Urinary bladder (tissue), 4 donors: ENCODE results near the gene RFX4. TPM values are rescaled to one million over a fixed set of nuclear protein-coding genes. Genes with fewer than 3 reads are reported as not detected.

Experiments used
- DNase-seq: peaks from one replicate; pipeline ENCODE4 v3.0.0-alpha.2; 2015; ENCODE audit errors: extremely low spot score
- H3K27ac ChIP-seq: one replicate; pipeline ENCODE4 v1.5.1; 2013; ENCODE audit warnings: low read depth, mild to moderate bottlenecking, moderate library complexity
- H3K36me3 ChIP-seq: one replicate; pipeline ENCODE4 v1.6.1; 2013; ENCODE audit warnings: mild to moderate bottlenecking, moderate library complexity; ENCODE audit not compliant: insufficient read depth
- H3K4me1 ChIP-seq: one replicate; pipeline ENCODE4 v1.6.1; 2013; ENCODE audit warnings: mild to moderate bottlenecking, moderate library complexity; ENCODE audit not compliant: insufficient read depth
- H3K4me3 ChIP-seq: one replicate; pipeline ENCODE4 v1.5.1; 2013; ENCODE audit warnings: low read depth, low read length
- WGBS: extraction: QIAGEN DNeasy Blood & Tissue Kit; methylation state at CpG from one replicate; pipeline ENCODE4 v1.1.7; 2013; 5-methylcytosine and 5-hydroxymethylcytosine counted together
- polyA plus RNA-seq: library from polyadenylated mRNA; stranded (reverse); fragments of 200-250 nt; gene quantifications from one replicate; pipeline ENCODE4 v1.2.3, GENCODE V29; 2013
- total RNA-seq: library from RNA; depleted of rRNA; stranded (reverse); fragments of >200 nt; gene quantifications from one replicate; pipeline ENCODE4 v1.2.3, GENCODE V29; 2014
- donor health status: healthy with polysubstance abuse.
- donor health status: healthy.

The RFX4 gene
- total and polyA plus RNA-seq, 2 donors = not detected

DNA sequence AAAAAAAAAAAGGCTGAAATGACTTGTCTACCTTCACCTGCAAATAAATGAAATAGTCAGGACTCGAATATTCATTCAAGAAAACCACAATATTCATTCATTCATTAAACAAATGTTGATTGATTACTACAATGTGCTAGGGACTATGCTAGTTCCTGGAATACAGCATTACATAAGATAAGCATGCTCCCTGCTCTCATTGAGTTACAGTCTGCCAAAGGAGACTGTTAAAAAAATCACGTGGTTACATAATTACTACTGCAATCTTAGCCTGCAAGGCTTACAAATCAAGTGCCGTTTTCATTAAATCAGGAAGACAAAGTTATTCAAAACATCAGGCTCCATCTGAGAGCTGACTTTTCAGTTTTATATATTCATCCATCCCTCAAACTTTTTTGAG is 121.3 kb downstream of the RFX4 start:
- DNase-seq = no peak
- no peaks in the 10 kb centered on the region for H3K36me3 ChIP-seq
- no peak overlapping the region for H3K4me3 ChIP-seq
- H3K27ac ChIP-seq = no peak overlapping the region
- 44% methylated on average over 3 of the region's 3 CpGs for WGBS
- H3K4me1 ChIP-seq = no peaks in the 10 kb centered on the region

DNA sequence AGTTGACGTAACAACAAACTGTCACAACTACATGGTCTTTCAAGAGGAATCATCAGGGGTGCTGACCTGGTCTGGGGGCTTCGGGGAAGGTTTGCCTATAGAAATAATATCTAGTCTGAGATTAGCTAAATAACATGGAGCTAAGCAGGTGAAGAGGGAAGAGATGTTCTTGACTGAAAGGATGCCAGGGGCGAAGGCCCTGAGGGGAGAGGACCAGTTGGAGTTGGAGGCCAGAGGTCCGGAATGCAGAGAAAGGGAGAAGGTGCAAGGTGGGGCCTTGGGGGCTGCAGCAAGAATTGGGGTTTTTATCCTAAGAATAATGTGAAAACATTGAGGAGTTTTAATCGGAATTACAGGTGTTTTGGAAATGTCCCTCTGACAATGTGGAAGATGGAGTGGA is 123.2 kb downstream of the RFX4 start:
- 92% methylated on average over 5 of the region's 5 CpGs for WGBS
- DNase-seq = no peak
- Histone ChIP-seq H3K4me3 (no peak overlapping the region), H3K27ac (no peak overlapping the region), H3K36me3 (no peaks in the 10 kb centered on the region), H3K4me1 (no peaks in the 10 kb centered on the region)

DNA sequence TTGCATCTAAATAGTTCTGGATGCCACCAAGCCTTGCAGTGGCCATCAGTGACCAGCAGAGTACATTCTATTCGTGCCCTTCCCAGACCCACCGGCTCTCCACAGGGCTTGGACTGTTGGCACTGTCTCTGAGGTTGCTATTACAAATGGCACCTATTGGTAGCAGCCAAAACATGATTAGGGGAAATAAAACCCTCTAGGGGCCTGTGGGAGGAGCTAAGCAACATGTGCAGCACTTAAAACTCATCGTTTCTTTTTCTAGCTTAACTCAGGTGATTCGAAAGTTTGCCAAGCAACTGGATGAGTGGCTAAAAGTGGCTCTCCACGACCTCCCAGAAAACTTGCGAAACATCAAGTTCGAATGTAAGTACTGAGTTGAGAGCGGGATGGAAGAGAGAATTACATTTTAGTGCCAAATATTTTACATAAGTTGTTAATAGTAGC is 126.3 kb downstream of the RFX4 start:
- Histone ChIP-seq H3K4me3 (no peak overlapping the region), H3K4me1 (no peaks in the 10 kb centered on the region), H3K27ac (no peak overlapping the region), H3K36me3 (no peaks in the 10 kb centered on the region)
- WGBS = 83% methylated on average over 8 of the region's 8 CpGs
- no peak for DNase-seq

DNA sequence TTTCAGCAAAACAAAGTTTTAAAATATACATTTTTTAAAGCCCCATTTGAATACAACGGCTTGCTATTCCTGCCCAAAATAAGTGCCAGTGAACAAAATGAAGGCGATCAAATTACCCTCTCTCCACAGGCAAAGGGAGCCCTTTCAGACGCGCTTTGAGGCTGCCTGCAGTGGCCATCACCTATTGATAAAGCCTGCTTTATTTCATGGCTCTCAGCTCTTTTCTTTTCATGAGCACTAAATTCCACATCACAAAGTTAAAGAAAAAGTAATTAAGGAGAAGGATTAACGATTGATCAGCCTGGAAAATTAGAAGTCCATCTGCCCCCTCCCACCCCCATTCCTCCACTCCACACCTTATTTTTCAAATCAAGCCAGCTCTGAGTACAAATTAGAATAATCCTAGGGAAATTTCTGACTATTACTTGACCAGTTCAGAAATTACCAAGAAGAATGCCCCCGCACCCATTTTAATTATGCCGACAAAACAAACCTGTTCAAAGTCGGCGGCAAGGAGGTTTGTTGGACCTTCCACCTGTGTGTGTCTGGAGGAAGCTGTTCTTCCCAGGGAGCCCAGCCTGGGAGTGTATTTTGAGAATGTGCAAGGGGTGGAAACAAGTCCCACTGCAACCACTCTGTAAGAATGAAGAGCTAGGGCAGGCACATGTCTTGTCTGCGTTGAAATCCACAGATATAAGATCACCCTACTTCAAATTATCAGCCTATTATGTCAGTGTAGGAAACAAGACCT is 127.5 kb downstream of the RFX4 start:
- no peaks in the 10 kb centered on the region for H3K4me1 ChIP-seq
- no peak overlapping the region for H3K4me3 ChIP-seq
- 57% methylated on average over 10 of the region's 10 CpGs for WGBS
- no peak overlapping the region for H3K27ac ChIP-seq
- no peaks in the 10 kb centered on the region for H3K36me3 ChIP-seq
- no peak for DNase-seq

DNA sequence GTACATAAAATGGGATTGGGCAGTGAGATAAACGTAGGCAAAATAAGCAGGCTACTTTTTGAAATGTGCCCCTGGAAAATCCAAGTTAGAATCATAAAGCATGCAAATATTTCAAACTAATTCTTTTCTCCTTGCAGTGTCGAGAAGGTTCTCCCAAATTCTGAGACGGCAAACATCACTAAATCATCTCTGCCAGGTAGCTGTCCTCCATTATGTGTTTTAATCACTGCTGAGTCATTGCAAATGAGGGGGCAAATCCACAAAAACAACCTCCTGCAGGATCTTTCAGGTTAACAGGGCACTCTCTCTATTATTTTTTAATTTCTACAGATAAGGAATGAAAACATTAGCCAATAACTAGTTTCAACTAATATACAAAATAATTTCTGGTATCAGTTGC is 128.5 kb downstream of the RFX4 start:
- H3K36me3 ChIP-seq = no peaks in the 10 kb centered on the region
- no peaks in the 10 kb centered on the region for H3K4me1 ChIP-seq

DNA sequence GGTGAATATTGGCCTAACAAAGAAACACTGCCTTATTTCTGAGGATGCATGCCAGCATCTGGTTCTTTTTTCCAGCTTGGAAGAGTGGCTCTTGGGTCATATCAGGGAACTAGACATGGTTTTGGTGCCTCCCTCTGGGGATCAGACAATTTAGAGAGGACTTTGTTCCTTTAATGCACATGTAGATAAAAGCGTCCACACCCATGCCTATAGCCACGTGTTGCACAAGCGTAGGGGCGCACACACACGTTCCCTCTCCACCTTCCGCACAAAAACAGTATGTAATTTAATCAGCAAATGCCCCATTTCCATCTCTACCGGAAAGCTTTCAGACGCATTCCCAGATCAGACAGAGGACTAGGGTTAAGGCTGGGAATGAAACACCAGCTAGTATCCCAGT is 130.0 kb downstream of the RFX4 start:
- no peak overlapping the region for H3K27ac ChIP-seq
- no peak overlapping the region for H3K4me3 ChIP-seq
- DNase-seq = no peak
- WGBS = 93% methylated on average over 8 of the region's 8 CpGs
- no peaks in the 10 kb centered on the region for H3K4me1 ChIP-seq
- H3K36me3 ChIP-seq = no peaks in the 10 kb centered on the region

More for the DNA sequence above, 128.5 kb downstream of the RFX4 start:
- H3K27ac ChIP-seq = no peak overlapping the region
- DNase-seq = no peak
- WGBS = 69% methylated on average over 3 of the region's 3 CpGs
- H3K4me3 ChIP-seq = no peak overlapping the region

DNA sequence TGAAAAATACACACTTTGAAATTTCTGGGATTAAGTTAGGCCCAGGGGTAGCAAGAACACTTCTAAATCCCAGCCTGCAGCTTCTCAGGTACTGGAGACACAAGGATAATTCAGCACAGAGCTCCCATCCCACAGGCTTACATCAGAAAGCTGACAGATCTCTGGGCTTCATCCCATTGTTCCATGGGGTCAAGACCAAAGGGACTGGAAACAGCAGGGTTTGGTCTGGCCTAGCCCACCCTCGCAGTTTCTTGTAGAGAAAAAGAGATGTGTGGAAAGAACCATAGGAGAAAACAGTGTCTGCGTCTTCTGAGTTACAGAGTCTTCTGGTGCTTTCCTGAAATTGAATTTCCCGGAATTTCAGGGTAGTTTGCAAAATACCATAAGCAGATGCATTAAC is 132.1 kb downstream of the RFX4 start:
- Histone ChIP-seq H3K4me1 (no peaks in the 10 kb centered on the region), H3K4me3 (no peak overlapping the region), H3K36me3 (no peaks in the 10 kb centered on the region), H3K27ac (no peak overlapping the region)
- DNase-seq = no peak
- 90% methylated on average over 3 of the region's 3 CpGs for WGBS

DNA sequence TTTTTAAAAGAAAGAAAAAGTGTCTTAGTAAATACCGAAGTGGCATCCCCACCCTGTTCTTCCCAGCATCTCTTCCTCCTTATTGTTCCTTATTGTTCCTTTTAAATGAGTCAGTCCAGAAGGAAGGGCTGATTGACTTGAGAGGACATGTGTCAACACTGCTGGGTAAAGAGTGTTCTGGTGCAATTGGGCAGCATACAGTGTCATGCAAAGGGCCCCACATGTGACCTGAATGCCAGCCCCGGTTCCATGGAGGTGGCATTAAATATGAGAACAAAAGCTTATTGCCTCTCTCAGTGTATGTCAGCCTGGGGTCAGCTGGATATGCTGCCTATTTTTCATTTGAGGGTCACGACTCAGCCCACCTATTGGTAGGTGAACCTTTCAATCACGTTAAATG is 132.8 kb downstream of the RFX4 start:
- WGBS = 90% methylated on average over 4 of the region's 4 CpGs
- H3K27ac ChIP-seq = no peak overlapping the region
- H3K4me3 ChIP-seq = no peak overlapping the region
- H3K36me3 ChIP-seq = no peaks in the 10 kb centered on the region
- DNase-seq = no peak
- H3K4me1 ChIP-seq = peaks cover under 1% of the 10 kb centered on the region

DNA sequence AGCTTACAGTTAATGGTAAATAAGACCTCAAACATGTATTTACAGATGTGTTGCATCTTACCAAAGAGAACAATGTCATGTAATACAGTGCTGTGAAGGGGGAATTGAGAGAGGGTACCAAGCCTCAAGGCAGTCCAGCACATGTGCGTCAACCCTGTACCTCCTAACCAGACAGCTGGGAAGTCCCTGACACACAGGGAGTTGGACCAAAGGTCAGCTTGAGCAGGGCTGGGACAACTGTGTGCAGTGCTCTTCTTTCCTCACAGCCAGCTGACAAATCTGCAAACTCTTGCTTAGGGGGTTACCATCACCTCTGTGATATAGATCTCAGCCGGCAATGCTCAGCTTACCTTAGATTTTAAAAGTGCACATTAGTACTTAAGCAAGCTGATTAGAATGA is 134.9 kb downstream of the RFX4 start:
- Histone ChIP-seq H3K4me1 (peaks cover 1% of the 10 kb centered on the region), H3K27ac (no peak overlapping the region), H3K36me3 (no peaks in the 10 kb centered on the region), H3K4me3 (no peak overlapping the region)
- DNase-seq = no peak
- 92% methylated on average over 2 of the region's 2 CpGs for WGBS

DNA sequence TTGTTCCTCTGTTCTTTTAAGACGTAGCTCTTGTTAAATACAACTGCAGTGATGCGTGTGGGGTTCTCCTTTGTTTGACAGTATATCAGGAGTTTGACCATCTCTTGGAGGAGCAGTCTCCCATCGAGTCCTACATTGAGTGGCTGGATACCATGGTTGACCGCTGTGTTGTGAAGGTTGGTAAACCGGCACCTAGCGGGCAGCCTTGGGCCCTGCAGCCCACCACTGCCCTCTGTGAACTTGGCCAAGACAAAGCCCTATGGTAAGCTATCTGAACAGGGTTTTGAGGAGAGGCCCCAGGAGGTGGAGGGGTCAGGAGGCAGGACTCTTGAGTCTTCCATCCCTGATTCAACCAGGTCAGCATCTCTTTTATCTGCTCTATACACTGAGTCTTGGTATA is 137.1 kb downstream of the RFX4 start:
- H3K4me1 ChIP-seq = peaks cover 1% of the 10 kb centered on the region
- no peak for DNase-seq
- H3K4me3 ChIP-seq = no peak overlapping the region
- H3K36me3 ChIP-seq = no peaks in the 10 kb centered on the region
- H3K27ac ChIP-seq = no peak overlapping the region
- WGBS = 95% methylated on average over 6 of the region's 6 CpGs

DNA sequence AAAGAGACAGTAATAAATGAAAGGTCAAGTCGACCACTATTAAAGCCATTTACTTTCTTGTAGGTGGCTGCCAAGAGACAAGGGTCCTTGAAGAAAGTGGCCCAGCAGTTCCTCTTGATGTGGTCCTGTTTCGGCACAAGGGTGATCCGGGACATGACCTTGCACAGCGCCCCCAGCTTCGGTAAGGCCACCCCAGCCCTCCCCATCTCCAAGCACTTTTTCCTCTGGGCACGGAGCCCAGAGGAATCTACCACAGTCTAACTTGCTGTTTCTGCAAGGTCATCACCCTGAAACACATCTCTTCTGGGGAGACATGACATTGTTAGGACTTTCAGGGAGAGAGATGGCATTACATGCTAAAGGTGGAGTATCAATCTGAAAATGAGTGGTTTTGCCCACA is 137.9 kb downstream of the RFX4 start:
- H3K36me3 ChIP-seq = no peaks in the 10 kb centered on the region
- H3K4me1 ChIP-seq = peaks cover 1% of the 10 kb centered on the region
- WGBS = 82% methylated on average over 6 of the region's 6 CpGs
- no peak for DNase-seq
- H3K4me3 ChIP-seq = no peak overlapping the region
- no peak overlapping the region for H3K27ac ChIP-seq

DNA sequence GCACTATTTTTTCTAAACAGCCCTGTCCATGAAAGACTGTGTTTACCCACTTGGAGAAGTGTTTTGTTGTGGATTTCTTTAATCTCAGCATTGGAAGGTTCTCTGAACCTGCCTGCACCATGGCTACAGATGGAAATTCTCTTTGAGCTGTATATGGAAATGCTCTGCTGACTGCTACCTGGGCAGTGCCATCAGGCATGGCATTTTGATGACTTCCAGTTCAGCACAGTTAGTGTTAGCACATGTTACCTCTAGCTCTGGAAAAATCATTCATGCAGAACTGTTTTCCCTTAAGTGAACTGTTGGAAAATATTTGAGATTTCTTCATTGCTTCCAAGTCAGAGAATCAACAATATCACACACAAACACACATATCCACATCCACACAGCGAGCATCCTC is 139.1 kb downstream of the RFX4 start:
- H3K36me3 ChIP-seq = no peaks in the 10 kb centered on the region
- 88% methylated on average over 1 of the region's 1 CpG for WGBS
- H3K27ac ChIP-seq = no peak overlapping the region
- peaks cover 1% of the 10 kb centered on the region for H3K4me1 ChIP-seq
- no peak for DNase-seq
- H3K4me3 ChIP-seq = no peak overlapping the region

DNA sequence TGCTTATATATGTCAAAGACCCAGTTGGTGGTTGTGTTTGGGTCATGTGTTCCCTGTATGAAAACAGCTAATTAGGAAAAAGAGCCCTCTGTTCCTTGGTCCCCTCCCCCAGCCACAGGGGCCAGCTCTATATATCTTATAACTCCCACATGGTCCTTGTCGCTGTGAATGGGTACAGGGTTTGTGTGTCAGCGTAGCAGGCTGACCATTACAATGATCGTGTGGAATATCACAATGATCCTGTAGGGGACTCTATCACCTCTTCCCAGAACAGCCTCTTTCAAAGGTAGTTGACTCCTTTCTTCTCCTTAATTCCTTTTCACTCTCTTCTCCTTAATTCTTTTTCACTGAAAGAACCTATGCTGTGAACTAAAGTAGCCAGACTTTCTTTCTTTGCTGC is 140.0 kb downstream of the RFX4 start:
- no peak for DNase-seq
- H3K27ac ChIP-seq = no peak overlapping the region
- 58% methylated on average over 3 of the region's 3 CpGs for WGBS
- no peaks in the 10 kb centered on the region for H3K36me3 ChIP-seq
- no peak overlapping the region for H3K4me3 ChIP-seq
- H3K4me1 ChIP-seq = peaks cover 1% of the 10 kb centered on the region

DNA sequence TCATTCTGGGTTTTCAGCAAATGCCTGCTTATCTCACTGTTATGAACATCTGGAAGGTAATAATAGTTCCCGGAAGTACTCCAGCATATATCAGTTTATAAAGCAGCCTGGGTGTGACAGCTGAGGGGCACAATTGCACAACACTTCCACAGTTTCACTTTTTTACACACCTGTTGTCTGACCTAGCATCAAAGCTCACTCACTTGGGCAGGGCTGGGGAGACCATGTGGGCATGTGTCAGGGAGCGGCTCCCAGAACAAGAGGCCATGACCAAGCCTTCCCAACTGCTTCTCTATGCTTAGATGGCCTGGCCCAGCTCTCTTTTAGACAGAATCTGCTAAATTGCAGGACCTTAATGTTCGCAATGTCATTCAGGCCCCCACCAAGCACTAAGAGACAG is 140.6 kb downstream of the RFX4 start:
- Histone ChIP-seq H3K36me3 (no peaks in the 10 kb centered on the region), H3K4me1 (peaks cover 1% of the 10 kb centered on the region), H3K27ac (no peak overlapping the region), H3K4me3 (no peak overlapping the region)
- no peak for DNase-seq
- 87% methylated on average over 3 of the region's 3 CpGs for WGBS

DNA sequence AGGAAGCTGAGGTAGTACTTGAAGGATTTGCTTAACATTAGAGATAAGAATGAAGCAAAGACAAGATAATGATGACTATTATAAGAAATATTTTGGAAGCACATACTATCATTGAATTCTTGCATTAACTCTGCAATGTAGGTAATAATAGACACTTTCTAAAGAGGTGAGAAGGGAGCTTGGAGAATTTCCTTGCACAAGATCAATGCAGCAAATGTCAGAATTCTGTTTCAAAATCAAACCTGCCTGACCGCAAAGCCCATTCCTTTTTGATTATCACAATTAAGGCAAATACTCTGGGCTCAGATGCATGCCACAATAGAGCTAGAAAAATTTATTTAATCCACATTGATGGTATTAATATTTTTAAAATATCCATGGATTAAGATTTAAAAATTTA is 141.3 kb downstream of the RFX4 start:
- DNase-seq = no peak
- Histone ChIP-seq H3K4me3 (no peak overlapping the region), H3K4me1 (peaks cover 1% of the 10 kb centered on the region), H3K36me3 (no peaks in the 10 kb centered on the region), H3K27ac (no peak overlapping the region)
- 100% methylated on average over 1 of the region's 1 CpG for WGBS
